K562 (cell line): ENCODE data around the gene PLPP1. TPM values are rescaled to one million over a fixed set of nuclear protein-coding genes. Genes with fewer than 3 reads are reported as not detected.

Experiments
- ATAC-seq: fragments of 200-7000 bp; cut with Tn5 transposase; 3 replicates; pipeline ENCODE4 v1.9.1; 2020; ENCODE audit warnings: moderate library complexity
- BruUV-seq: library from RNA; stranded (reverse); fragments of 400-500 nt; replicated peaks from 2 replicates; lab custom pipeline; 2021; lab: Mats Ljungman, UMichigan
- CTCF ChIA-PET: fragments of 300-600 bp; formaldehyde crosslinking; extraction: SDS; loops from one replicate; lab custom pipeline; 2021; ENCODE audit warnings: low intra/inter-chr PET ratio; lab: Yijun Ruan, JAX
- POLR2A ChIA-PET: fragments of 300-600, 350-650 bp; sonication (Branson Sonifier 250); formaldehyde crosslinking; extraction: SDS; loops from one replicate; lab custom pipeline; 2021; ENCODE audit warnings: antibody characterized with exemption, inconsistent platforms; lab: Yijun Ruan, JAX
- DNase-seq, 4 experiments: peaks; one replicate each; pipeline versions ENCODE4 v3.0.0 to v3.0.0-alpha.2; 2011 to 2018; ENCODE audit warnings: low spot score in 3 of 4, mixed read lengths in 3 of 4; ENCODE audit errors: extremely low read depth in 1 of 4
- FAIRE-seq: peaks from 2 replicates; lab custom pipeline; 2011; peaks lifted over from hg19 to GRCh38; lab: Jason Lieb, UNC
- H2AFZ ChIP-seq: 2 replicates; pipeline ENCODE4 v1.6.0; 2011; ENCODE audit warnings: low read depth, low read length, control low read depth, inconsistent platforms
- H3K27ac ChIP-seq: fragments of 200-600 bp; 3 replicates; pipeline ENCODE4 v1.8.0; 2011; ENCODE audit warnings: low read depth, mild to moderate bottlenecking, control low read depth, inconsistent platforms, low read length, moderate library complexity, mixed read lengths; ENCODE audit errors: extremely low read depth
- H3K27me3 ChIP-seq, 2 experiments: fragments of 300-600 bp in 1 of 2; 2 replicates in 1 of 2; 3 replicates in 1 of 2; pipeline versions ENCODE4 v1.6.0 to v1.8.0; 2011; ENCODE audit warnings: inconsistent platforms in 2 of 2, low read length in 2 of 2, mild to moderate bottlenecking in 1 of 2, mixed read lengths in 1 of 2, moderate library complexity in 1 of 2; ENCODE audit not compliant: control insufficient read depth in 2 of 2, insufficient read depth in 2 of 2
- H3K36me3 ChIP-seq: fragments of 300-600 bp; 3 replicates; pipeline ENCODE4 v1.8.0; 2011; ENCODE audit warnings: mild to moderate bottlenecking, low read length, inconsistent platforms; ENCODE audit not compliant: control insufficient read depth, insufficient read depth
- H3K4me1 ChIP-seq, 2 experiments: fragments of 200-600 bp in 1 of 2; replicated peaks in 1 of 2; 2 replicates in 1 of 2; 3 replicates in 1 of 2; pipeline versions ENCODE4 v1.5.1 to v1.8.0; 2011; ENCODE audit warnings: inconsistent platforms in 2 of 2, low read length in 2 of 2, mild to moderate bottlenecking in 1 of 2, mixed read lengths in 1 of 2, moderate library complexity in 1 of 2; ENCODE audit not compliant: control insufficient read depth in 2 of 2, insufficient read depth in 2 of 2
- H3K4me2 ChIP-seq: 2 replicates; pipeline ENCODE4 v1.6.1; 2011; ENCODE audit warnings: low read length, control low read depth, inconsistent platforms, mixed read lengths; ENCODE audit not compliant: insufficient read depth
- H3K4me3 ChIP-seq: fragments of 200-600 bp; sonication (generic), shearing (Covaris generic); 2 replicates; pipeline ENCODE4 v1.5.1; 2016; ENCODE audit warnings: control low read depth, inconsistent platforms
- H3K79me2 ChIP-seq: fragments of 200-600 bp; 3 replicates; pipeline ENCODE4 v1.8.0; 2011; ENCODE audit warnings: low read length, inconsistent platforms; ENCODE audit not compliant: control insufficient read depth, insufficient read depth
- H3K9ac ChIP-seq, 2 experiments: 2 replicates each; pipeline versions ENCODE4 v1.6.0 to v1.6.1; 2011; ENCODE audit warnings: low read depth in 2 of 2, low read length in 2 of 2, control low read depth in 1 of 2, inconsistent platforms in 1 of 2, mild to moderate bottlenecking in 1 of 2, mixed read lengths in 1 of 2; ENCODE audit not compliant: insufficient read depth in 1 of 2
- H3K9me1 ChIP-seq: one replicate; pipeline ENCODE4 v1.6.0; 2011; ENCODE audit warnings: inconsistent platforms, mild to moderate bottlenecking, low read length, moderate library complexity; ENCODE audit not compliant: control insufficient read depth, insufficient read depth
- H3K9me3 ChIP-seq: replicated peaks from 2 replicates; pipeline ENCODE4 v1.5.1; 2011; ENCODE audit warnings: low read depth, low read length, inconsistent platforms; ENCODE audit not compliant: control insufficient read depth, insufficient read depth
- H4K20me1 ChIP-seq: replicated peaks from 2 replicates; pipeline ENCODE4 v1.6.1; 2011; ENCODE audit warnings: low read length, inconsistent platforms, mixed read lengths; ENCODE audit not compliant: control insufficient read depth, insufficient read depth
- CTCF ChIP-seq, 3 experiments: IDR thresholded peaks in 2 of 3; conservative IDR thresholded peaks in 1 of 3; 2 replicates each; pipeline ENCODE4 v1.5.1; 2011 to 2012; ENCODE audit warnings: low read length in 3 of 3, mild to moderate bottlenecking in 3 of 3, control low read depth in 2 of 3, improper control_type of control experiment in 1 of 3, inconsistent platforms in 1 of 3, low read depth in 1 of 3, mixed read lengths in 1 of 3, moderate library complexity in 1 of 3; ENCODE audit not compliant: insufficient read depth in 2 of 3
- DPF2 ChIP-seq: fragments of 450-650 bp; IDR thresholded peaks from 2 replicates; pipeline ENCODE4 v1.6.1; 2016
- ETV5 ChIP-seq: sonication (generic); formaldehyde crosslinking; IDR thresholded peaks from 2 replicates; pipeline ENCODE4 v1.4.0; 2020; ENCODE audit warnings: low read depth, mild to moderate bottlenecking, missing genetic modification reagents
- HEY1 ChIP-seq: fragments of 250-450 bp; sonication (Bioruptor Pico); IDR thresholded peaks from 2 replicates; pipeline ENCODE4 v1.5.0; 2020; ENCODE audit warnings: mild to moderate bottlenecking, moderate library complexity, borderline replicate concordance
- L3MBTL2 ChIP-seq: fragments of 450-650 bp; IDR thresholded peaks from 2 replicates; pipeline ENCODE4 v1.6.1; 2016; ENCODE audit warnings: mild to moderate bottlenecking, moderate library complexity
- NRF1 ChIP-seq, 2 experiments: fragments of 450-650 bp; IDR thresholded peaks in 1 of 2; conservative IDR thresholded peaks in 1 of 2; 2 replicates each; pipeline ENCODE4 v1.6.1; 2014; ENCODE audit warnings: mild to moderate bottlenecking in 2 of 2
- RERE ChIP-seq: sonication (generic); formaldehyde crosslinking; IDR thresholded peaks from 2 replicates; pipeline ENCODE4 v1.8.0; 2023; ENCODE audit warnings: missing genetic modification reagents, mild to moderate bottlenecking, borderline replicate concordance
- YY1 ChIP-seq, 3 experiments: IDR thresholded peaks; 2 replicates each; pipeline ENCODE4 v1.6.1; 2011; ENCODE audit warnings: low read length in 2 of 3, mild to moderate bottlenecking in 2 of 3, moderate library complexity in 2 of 3, borderline replicate concordance in 1 of 3, control low read depth in 1 of 3, low read depth in 1 of 3; ENCODE audit not compliant: insufficient read depth in 3 of 3, insufficient replicate concordance in 2 of 3, control insufficient read depth in 1 of 3, insufficient read length in 1 of 3; ENCODE audit errors: extremely low read depth in 1 of 3
- ZFPM2 ChIP-seq: fragments of 250-450 bp; sonication (Bioruptor Pico); IDR thresholded peaks from 2 replicates; pipeline ENCODE4 v1.5.1; 2022; ENCODE audit warnings: mild to moderate bottlenecking
- ZNF224 ChIP-seq: sonication (generic); formaldehyde crosslinking; IDR thresholded peaks from 2 replicates; pipeline ENCODE4 v1.8.0; 2022; ENCODE audit warnings: mild to moderate bottlenecking, missing genetic modification reagents
- WGBS: fragments of 100-300 bp; shearing (Covaris generic); methylation state at CpG from one replicate; pipeline ENCODE4 v1.1.6; 2016; ENCODE audit warnings: low coverage, mixed read lengths; ENCODE audit not compliant: insufficient coverage; ENCODE audit errors: missing lambda C conversion rate; 5-methylcytosine and 5-hydroxymethylcytosine counted together
- in situ Hi-C: fragments of 300-500 bp; cut with MboI; formaldehyde crosslinking; loops from 4 replicates; pipeline ENCODE4 v1.15.0; 2018; ENCODE audit warnings: inconsistent platforms, mixed read lengths
- intact Hi-C: fragments of 100-400 bp; cut with micrococcal nuclease; formaldehyde crosslinking; loops from 2 replicates; pipeline ENCODE4 v1.14.2; 2022
- polyA plus RNA-seq, 8 experiments: library from polyadenylated mRNA; depleted of rRNA in 4 of 8; stranded (reverse) in 5 of 8; unstranded in 3 of 8; fragments of >200 nt; fragmentation: Nextera tagmentation in 2 of 8; fragmentation: Illumina TruSeq in 1 of 8; extraction: Ambion mirVana in 2 of 8; extraction: Trizol in 1 of 8; gene quantifications; 2 replicates each; pipeline versions ENCODE4 v1.2.1 to v1.2.3, GENCODE V29; 2011 to 2014; ENCODE audit warnings: inconsistent platforms in 1 of 8, missing spikeins in 1 of 8
- total RNA-seq, 7 experiments: library from RNA; depleted of rRNA in 6 of 7; stranded (reverse); fragments of >200 nt in 6 of 7; fragmentation: Illumina TruSeq in 2 of 7; extraction: Trizol in 2 of 7; gene quantifications; 2 replicates each; pipeline versions ENCODE4 v1.2.1 to v1.2.3, GENCODE V29; 2011 to 2021; ENCODE audit warnings: low replicate concordance in 1 of 7

Gene PLPP1
- total and polyA plus RNA-seq, 9 of the 15 experiments (the other 6 are each of a cell fraction or from before 2014, with no cell fraction given) = 0.04 to 0.24 (median 0.04) TPM; not detected in 6

DNA sequence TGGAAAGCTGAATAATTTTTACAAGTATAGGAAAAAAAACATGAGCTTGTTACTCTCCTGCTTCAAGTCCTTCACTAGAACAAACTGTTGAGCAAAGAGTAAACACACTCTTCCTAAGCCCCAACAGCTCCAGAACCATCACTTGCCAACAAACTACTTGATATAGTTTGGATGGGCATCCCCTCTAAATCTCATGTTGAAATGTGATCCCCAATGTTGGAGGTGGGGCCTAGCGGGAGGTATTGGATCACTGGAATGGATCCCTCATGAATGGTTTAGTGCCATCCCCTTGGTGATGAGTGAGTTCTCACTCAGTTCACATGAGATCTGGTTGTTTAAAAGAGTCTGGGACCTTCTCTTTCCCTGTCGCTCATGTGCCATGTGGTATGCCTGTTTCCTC, 82.8 kb downstream of the PLPP1 start:
- no peak for FAIRE-seq
- 3% methylated on average over 2 of the region's 2 CpGs for WGBS

More for the DNA sequence above, 82.8 kb downstream of the PLPP1 start:
- no peaks in the 10 kb centered on the region for H3K9me3 ChIP-seq
- CTCF ChIA-PET = no interaction called here
- no peak overlapping the region for H3K4me3 ChIP-seq
- no peak overlapping the region for H2AFZ ChIP-seq
- no TSS peak for BruUV-seq
- TF ChIP-seq HEY1 (CRISPR knock-in tag) = no peak
- no peak for TF ChIP-seq YY1 (IDR thresholded peaks at IDR 0.05; ENCODE audit: borderline replicate concordance in 1 of 3, control insufficient read depth in 1 of 3, extremely low read depth in 1 of 3, insufficient read depth in 3 of 3, insufficient read length in 1 of 3, insufficient replicate concordance in 2 of 3, low read depth in 1 of 3, low read length in 2 of 3)
- TF ChIP-seq CTCF (IDR thresholded peaks at IDR 0.05 in 2 of 3, conservative IDR thresholded peaks at IDR 0.05 in 1 of 3; ENCODE audit: insufficient read depth in 2 of 3, low read depth in 1 of 3, low read length in 3 of 3) = no peak
- TF ChIP-seq ZFPM2 (CRISPR knock-in tag) = no peak
- no peak for TF ChIP-seq ETV5 (CRISPR knock-in tag)
- TF ChIP-seq DPF2 = no peak
- no peak for TF ChIP-seq L3MBTL2
- no peak for TF ChIP-seq ZNF224 (CRISPR knock-in tag)
- TF ChIP-seq NRF1 (conservative IDR thresholded peaks at IDR 0.05 in 1 of 2, IDR thresholded peaks at IDR 0.05 in 1 of 2) = no peak
- TF ChIP-seq RERE (CRISPR knock-in tag) = no peak
- TF ChIP-seq, all 486 proteins: peak for 0
- no peak overlapping the region for H3K4me2 ChIP-seq
- no peak overlapping the region for H3K27ac ChIP-seq
- H3K36me3 ChIP-seq = no peaks in the 10 kb centered on the region
- peaks cover 4 to 10% of the 10 kb centered on the region in 2 experiments; a peak in 3 of 5 replicates for H3K27me3 ChIP-seq
- H3K9me1 ChIP-seq = no peaks in the 10 kb centered on the region
- DNase-seq (no peak), ATAC-seq (no peak)
- intact Hi-C loops (no loop called here), in situ Hi-C loops (no loop called here)
- no peaks in the 10 kb centered on the region for H3K4me1 ChIP-seq
- POLR2A ChIA-PET = interaction anchor here (1.0 kb wide), 1 partner anchor 12 kb away, joined by 3 read pairs; no protein-coding TSS in a partner anchor
- H3K9ac ChIP-seq = no peak overlapping the region
- H3K79me2 ChIP-seq = no peaks in the 10 kb centered on the region
- H4K20me1 ChIP-seq = no peaks in the 10 kb centered on the region
